Bronchial epithelial cell (primary cell): ENCODE measurements around the gene MLXIP. TPM values are rescaled to one million over a fixed set of nuclear protein-coding genes. Genes with fewer than 3 reads are reported as not detected.

Experiments used
- DNase-seq: peaks from one replicate; pipeline ENCODE4 v3.0.0-alpha.2; 2010; ENCODE audit warnings: low read depth
- FAIRE-seq: peaks from 2 replicates; lab custom pipeline; 2011; peaks lifted over from hg19 to GRCh38; lab: Jason Lieb, UNC
- H3K27me3 ChIP-seq: 2 replicates; pipeline ENCODE4 v1.5.1; 2011; ENCODE audit warnings: low read length; ENCODE audit not compliant: control insufficient read depth, insufficient read depth
- H3K36me3 ChIP-seq: 2 replicates; pipeline ENCODE4 v1.5.1; 2011; ENCODE audit warnings: low read length; ENCODE audit not compliant: control insufficient read depth, insufficient read depth
- H3K4me3 ChIP-seq: 2 replicates; pipeline ENCODE4 v1.5.1; 2011; ENCODE audit warnings: mild to moderate bottlenecking, low read depth, low read length, control low read depth
- total RNA-seq: library from RNA; depleted of rRNA; stranded (reverse); fragments of >200 nt; gene quantifications from 2 replicates; pipeline ENCODE4 v1.2.1, GENCODE V29; 2014
- TF ChIP-seq, protein P1 (sequence below): IDR thresholded peaks from 2 replicates; pipeline ENCODE4 v1.5.1; 2011; ENCODE audit warnings: mild to moderate bottlenecking, moderate library complexity, low read length, control low read depth, inconsistent platforms; ENCODE audit not compliant: insufficient read depth, severe bottlenecking

MLXIP gene
- total RNA-seq, 1 donor from 2014 or later = 9.2 TPM

DNA sequence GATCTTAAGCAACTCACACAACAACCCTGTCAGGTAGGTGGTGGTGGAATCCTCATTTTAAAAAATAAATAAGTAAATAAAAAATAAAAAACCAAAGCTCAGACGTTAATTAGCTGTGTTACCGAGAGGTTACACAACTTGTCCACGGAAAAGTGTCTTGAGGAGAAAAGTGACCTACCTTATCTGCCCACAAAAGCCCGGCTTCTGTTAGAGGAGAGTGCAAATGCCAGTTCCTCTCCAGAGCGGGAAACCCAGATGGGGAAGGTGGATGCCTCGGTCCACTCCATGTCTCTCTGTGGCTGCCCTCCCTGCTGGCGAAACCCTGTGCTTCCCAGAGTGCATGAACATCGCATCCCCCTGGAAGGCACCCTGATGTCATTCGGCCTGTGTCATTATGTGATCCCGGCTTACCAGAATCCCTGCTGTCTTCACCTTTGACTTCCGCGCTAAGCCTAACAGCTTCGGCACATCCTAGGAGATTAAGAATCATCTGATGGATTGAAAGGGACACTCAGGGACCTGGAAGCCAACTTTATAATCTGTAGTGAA, 6.4 kb downstream of the MLXIP start:
- DNase-seq = no peak
- TF ChIP-seq, protein P1, sequence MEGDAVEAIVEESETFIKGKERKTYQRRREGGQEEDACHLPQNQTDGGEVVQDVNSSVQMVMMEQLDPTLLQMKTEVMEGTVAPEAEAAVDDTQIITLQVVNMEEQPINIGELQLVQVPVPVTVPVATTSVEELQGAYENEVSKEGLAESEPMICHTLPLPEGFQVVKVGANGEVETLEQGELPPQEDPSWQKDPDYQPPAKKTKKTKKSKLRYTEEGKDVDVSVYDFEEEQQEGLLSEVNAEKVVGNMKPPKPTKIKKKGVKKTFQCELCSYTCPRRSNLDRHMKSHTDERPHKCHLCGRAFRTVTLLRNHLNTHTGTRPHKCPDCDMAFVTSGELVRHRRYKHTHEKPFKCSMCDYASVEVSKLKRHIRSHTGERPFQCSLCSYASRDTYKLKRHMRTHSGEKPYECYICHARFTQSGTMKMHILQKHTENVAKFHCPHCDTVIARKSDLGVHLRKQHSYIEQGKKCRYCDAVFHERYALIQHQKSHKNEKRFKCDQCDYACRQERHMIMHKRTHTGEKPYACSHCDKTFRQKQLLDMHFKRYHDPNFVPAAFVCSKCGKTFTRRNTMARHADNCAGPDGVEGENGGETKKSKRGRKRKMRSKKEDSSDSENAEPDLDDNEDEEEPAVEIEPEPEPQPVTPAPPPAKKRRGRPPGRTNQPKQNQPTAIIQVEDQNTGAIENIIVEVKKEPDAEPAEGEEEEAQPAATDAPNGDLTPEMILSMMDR = no peak
- Histone ChIP-seq H3K4me3 (no peak overlapping the region), H3K27me3 (no peaks in the 10 kb centered on the region), H3K36me3 (peaks cover 8% of the 10 kb centered on the region)
- no peak for FAIRE-seq

DNA sequence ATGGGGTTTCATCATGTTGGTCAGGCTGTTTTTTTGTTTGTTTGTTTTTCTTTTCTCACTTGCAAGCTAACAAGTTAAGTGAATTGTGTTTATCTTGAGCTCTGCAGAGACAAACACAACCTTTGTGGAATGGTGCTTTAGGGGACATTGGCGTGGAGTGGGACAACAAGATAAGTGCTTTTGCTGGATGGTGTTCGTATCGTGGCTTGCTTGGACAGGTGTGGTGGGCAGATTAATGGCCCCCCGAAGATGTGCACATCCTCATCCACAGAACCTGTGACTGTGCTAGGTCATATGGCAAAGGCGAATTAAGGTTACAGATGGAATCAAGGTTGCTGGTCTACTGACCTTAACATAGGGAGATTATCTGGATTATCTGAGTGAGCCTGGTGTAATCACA, 7.0 kb downstream of the MLXIP start:
- TF ChIP-seq, protein P1 = no peak
- DNase-seq = no peak
- FAIRE-seq = no peak

DNA sequence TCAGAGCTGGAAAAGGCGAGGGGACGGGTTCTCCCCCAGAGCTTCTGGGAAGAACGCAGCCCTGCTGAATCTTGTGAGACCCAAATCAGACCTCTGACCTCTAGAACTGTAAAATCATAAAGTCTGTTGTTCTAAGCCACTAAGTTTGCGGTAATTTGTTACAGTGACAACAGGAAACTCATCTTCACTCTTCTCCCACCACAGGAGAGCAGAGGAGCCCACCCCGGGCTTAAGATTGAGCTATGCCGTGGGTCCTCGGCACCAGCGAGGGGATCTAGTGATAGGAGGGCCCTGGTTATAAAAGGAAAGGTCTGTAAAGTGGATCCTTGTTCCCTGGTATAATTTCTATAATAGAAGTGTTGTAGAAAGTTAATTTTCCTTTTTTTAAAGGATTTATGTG, 7.6 kb downstream of the MLXIP start:
- DNase-seq (no peak), FAIRE-seq (no peak)
- Histone ChIP-seq H3K36me3 (peaks cover 8% of the 10 kb centered on the region), H3K4me3 (no peak overlapping the region), H3K27me3 (no peaks in the 10 kb centered on the region)
- TF ChIP-seq, protein P1 = no peak

More for the DNA sequence above, 7.0 kb downstream of the MLXIP start:
- no peaks in the 10 kb centered on the region for H3K27me3 ChIP-seq
- H3K36me3 ChIP-seq = peaks cover 8% of the 10 kb centered on the region
- no peak overlapping the region for H3K4me3 ChIP-seq

DNA sequence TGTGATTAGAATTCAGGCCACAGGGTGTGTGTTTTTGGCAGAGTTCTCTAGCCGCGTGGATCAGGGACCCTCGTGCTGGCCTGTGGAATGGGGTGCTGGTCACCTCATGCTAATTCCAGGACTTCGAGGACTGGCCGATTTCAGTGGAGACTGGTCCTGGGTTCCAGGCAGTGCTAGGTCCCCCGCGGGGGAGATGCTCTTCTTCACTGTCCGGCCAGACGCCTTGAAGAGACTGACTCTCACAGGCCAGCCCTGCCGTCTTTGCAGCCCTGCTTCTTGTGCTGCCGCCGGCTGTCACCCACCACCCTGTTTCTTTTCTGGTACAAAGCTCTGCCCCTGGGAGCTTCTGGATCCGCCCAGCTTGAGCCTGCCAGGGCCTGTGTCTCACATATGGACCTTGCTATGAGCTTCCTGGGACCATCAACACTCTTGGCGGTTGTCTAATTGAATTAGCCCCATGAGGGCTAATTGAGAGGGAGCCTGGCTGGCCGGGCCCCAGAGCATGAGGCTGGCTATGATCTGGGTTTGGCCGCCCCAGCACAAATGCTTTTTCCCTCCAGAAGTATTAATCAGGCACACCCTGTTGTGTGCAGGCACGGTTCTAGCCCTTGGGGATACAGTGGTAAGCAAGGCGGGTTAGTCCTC, 8.2 kb downstream of the MLXIP start:
- no peaks in the 10 kb centered on the region for H3K27me3 ChIP-seq
- TF ChIP-seq, protein P1 = no peak
- no peak overlapping the region for H3K4me3 ChIP-seq
- DNase-seq (no peak), FAIRE-seq (no peak)
- peaks cover 8% of the 10 kb centered on the region for H3K36me3 ChIP-seq

DNA sequence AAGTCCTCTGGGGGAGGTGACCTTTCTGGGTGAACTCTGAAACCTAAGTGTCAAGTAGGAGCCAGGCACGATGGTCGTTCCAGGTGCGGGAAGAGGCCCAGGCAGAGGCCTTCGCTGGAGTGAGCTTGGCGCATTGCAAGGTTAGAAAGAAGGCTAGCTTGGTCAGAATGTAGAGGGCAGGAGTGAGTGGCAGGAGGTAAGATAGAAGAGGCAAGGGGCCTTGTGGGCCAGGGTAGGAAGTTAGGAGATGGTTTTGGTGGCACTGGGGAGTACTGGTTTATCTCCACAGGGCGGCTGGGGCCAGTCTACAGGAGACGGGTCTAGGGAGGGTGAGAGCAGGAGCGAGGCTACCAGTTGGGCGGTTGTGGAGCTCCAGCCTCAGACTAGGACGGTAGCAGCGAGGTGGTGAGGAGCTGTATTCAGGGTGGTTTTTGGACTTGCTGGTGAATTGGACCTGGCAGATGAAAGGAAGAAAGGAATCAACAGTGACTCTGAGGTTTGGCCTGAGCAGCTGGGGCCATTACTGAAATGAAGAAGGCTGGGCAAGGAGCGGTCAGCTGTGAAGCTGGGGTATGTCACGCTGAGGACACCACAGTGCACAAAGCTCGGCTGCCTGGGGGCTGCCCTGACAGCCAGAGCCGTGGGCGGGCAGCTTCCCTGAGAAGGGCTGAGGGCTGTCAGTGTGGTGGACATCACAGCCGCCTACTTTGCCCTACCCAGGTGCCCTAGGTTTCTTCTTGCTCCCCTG, 9.0 kb downstream of the MLXIP start:
- Histone ChIP-seq H3K36me3 (peaks cover 8% of the 10 kb centered on the region), H3K27me3 (no peaks in the 10 kb centered on the region), H3K4me3 (no peak overlapping the region)
- TF ChIP-seq, protein P1 = no peak
- FAIRE-seq (no peak), DNase-seq (no peak)
